DMS153 treated with DMSO at 0.1 percent for 48 hours (cell line): ENCODE measurements around the gene GTF2F1.
"Not testable (repeated sequence)": the region's sequence is repeated elsewhere in the genome, so short reads cannot be mapped to it uniquely, and the experiment has no call there.

Experiments
- DNase-seq: peaks from one replicate; lab custom pipeline; 2025; ENCODE audit not compliant: unreplicated experiment; lab: John Stamatoyannopoulos, UW

GTF2F1 gene

GRCh38 chr19:6387372-6387771 lies 5.6 kb downstream of the GTF2F1 start:
- DNase-seq, result no peak

GRCh38 chr19:6384381-6384780 lies 8.6 kb downstream of the GTF2F1 start:
- DNase-seq, result no peak

- DNase-seq, result no peak
These were observed 9.8 kb downstream of the GTF2F1 start for GRCh38 chr19:6383188-6383587.

DNA sequence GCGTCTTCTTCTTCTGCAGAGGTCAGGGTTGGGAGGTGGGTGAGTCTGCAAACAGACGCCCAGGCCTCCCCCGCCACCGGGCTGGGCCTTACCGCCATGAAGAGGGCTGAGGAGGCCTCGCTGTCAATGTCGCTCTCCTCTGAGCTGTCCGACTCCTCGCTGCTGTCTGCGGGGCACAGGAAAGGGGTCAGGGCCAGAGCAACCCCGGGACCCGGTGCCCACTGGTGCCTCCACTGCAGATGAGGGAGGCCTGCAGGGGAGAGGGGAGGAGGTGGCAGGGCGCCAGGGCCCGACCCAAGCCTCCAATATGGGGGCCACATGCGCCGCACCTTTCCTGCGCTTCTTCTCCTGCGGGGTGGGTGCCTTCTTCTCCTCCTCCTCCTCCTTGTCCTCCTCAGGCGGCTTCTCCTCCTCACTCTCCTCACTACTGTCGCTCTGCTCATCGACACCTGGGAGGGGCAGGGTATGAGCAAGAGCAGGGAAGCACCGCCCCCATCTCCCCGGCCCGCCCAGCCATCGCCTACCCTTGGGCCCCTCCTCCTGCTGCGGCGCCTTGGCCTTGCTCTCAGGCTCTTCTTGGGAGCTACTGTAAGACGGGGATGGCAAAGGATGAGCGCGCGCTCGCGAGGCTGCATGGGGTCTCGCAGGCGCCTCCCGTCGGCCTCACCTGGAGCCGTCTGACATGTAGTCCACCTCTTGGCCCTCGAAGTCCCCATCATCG lies 11.8 kb downstream of the GTF2F1 start:
- no peak for DNase-seq

DNA sequence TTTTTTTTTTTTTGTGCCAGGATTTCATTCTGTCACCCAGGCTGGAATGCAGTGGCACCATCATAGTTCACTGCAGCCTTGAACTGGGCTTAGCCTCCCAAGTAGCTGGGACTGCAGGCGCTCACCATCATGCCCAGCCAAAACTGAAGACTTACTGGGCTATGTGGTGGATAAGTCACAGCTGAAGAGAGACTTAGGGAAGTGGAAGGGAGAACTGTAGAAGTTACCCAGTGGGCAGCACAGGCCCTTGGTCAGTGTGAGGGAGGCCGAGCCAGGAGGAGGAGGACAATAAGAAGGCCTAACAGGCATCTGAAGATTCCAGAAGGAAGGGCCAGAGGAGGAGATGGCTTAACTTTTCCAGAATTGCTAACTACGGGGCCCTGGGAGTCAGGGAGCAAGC lies 13.2 kb downstream of the GTF2F1 start:
- no peak for DNase-seq

DNA sequence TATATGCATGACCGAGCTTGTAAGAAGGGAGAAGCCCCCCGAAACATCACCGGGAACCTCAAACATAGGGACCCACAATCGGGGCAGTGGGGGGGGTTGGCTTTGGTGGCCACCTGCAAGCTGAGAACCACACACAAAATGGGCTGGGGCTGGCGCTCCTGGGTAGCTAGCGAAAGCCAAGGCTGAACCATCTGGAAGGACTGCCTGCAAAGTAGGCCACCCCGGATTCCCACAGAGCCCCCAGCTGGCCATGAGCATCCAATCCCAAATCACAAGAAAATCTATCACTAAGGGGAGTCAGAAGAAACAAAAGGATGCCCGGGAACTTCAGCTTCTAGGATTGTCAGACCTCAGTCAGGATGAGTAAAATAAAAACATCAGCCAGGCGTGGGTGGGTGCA lies 14.5 kb downstream of the GTF2F1 start:
- DNase-seq, result no peak

DNA sequence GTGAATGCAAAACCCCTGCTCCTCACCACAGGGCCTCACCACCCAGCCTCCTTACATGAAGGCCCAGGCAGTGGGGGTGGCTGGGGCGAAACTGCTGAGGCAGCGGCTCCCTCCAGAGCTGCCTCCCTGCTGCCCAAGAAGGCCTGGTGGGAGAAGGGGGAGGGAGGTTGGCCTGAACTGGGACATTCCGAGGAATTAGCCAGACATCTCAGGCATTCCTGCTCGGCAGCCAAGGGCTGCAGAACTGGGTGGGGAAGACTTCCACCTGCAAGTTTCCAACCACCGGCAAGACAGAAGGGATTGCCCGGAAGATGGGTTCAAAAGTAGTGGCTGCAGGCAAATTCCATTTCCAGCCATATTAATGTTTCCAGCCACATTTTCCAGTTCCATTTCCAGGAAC lies 14.9 kb downstream of the GTF2F1 start:
- no peak for DNase-seq

GRCh38 chr19:6376512-6377190 lies 16.3 kb downstream of the GTF2F1 start:
- no peak for DNase-seq

DNA sequence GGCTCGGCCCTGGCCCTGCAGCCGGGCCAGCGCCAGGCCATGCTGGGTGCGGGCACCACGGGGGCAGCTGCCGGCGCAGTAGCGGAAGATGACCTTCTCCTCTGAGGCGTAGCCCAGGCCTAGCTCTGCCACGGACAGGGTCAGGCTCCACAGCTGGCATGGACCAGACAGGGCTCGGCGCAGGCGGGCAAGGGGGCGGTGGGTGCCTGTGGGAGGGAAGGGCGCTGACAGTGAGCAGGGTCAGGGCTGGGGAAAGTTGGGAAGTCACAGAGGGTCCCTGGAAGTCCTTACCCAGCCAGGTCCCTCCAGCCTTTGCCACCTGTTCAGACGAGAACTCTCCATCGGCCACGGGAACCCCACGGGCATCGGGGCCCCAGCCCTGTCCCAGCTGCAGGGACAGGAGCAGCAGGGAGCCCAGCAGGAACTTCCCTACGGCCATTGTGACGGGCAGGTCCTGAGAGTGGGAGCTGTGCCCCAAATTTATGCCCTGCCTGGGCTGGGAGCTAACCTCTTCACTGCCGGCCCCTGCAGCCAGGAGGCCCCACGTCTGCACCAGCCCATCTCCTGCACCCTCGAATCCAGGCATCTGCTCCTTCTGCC lies 17.5 kb downstream of the GTF2F1 start, which contains the start of gene PSPN:
PSPN (minus strand) TSS at position 523 of the 600 bp plus-strand sequence; CDS start at position 439, 84 bp downstream.
- no peak for DNase-seq

DNA sequence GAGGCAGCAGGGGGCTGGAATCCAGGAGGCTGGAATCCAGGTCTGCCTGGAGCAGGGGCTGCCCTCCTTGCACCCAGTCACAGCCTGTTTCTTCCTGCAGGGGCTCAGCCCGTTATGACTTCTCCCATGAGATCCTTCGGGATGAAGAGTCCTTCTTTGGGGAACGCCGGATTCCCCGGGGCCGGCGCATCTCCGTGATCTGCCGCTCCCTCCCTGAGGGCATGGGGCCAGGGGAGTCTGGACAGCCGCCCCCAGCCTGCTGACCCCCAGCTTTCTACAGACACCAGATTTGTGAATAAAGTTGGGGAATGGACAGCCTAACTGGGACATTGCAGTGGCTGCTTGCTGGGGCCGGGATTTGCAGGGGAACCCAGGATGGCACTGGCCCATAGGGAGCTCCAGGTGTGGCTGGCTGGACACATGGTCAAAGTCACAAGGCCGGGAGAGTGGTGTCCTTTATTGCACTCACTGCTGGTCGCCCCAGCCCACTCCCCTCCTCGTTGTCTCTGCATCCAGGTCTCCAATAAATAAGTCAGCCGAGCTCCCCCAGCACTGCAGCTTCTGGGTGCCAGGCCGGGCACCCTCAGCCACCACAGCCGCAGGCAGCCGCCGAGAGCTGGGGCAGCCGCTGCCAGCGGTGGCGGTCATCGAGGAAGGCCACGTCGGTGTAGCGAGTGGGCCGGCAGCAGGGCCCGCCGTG lies 18.1 kb downstream of the GTF2F1 start:
- no peak for DNase-seq

GRCh38 chr19:6374161-6374709 lies 18.7 kb downstream of the GTF2F1 start:
- no peak for DNase-seq

DNA sequence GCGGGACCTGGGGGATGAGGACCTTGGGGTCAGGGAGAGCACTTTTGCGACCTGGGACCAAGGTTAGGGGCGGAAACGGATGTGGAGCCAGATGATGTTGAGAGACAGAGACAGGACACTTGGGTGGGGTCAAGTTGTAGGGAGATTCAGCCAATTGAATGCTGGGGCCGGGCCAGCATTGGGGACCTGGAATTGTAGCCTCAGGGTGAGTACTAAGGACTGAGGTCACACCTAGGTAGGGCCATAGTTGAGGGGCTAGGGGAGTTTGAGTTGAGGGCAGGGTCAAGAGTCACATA lies 19.2 kb downstream of the GTF2F1 start:
- DNase-seq, result no peak

- peak; percentile 94 for DNase-seq
These were observed 19.7 kb downstream of the GTF2F1 start for GRCh38 chr19:6373096-6373812.

DNA sequence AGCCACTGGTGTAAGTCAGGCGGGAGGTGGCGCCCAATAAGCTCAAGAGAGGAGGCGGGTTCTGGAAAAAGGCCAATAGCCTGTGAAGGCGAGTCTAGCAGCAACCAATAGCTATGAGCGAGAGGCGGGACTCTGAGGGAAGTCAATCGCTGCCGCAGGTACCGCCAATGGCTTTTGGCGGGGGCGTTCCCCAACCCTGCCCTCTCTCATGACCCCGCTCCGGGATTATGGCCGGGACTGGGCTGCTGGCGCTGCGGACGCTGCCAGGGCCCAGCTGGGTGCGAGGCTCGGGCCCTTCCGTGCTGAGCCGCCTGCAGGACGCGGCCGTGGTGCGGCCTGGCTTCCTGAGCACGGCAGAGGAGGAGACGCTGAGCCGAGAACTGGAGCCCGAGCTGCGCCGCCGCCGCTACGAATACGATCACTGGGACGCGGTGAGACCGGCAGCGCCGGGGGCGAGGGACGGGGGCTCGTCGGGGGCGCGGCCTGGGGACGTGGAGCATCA lies 20.3 kb downstream of the GTF2F1 start, which contains the start of gene ALKBH7:
ALKBH7 (plus strand) TSS at position 201 of the 502 bp plus-strand sequence; CDS start at position 228, 27 bp downstream.
- peak; percentile 99 for DNase-seq

DNA sequence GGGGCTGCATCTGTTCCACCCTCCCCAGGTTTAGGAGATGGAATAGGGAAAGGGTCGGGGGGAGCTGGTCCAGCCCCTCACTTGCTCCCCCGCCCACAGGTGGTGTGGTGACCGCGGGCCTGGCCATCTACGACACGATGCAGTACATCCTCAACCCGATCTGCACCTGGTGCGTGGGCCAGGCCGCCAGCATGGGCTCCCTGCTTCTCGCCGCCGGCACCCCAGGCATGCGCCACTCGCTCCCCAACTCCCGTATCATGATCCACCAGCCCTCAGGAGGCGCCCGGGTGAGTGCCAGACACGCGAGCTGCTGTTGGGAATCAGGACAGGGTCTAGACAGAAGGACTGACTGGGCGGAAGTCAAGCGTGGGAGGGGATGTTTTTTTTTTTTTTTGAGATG lies 28.6 kb downstream of the GTF2F1 start:
- DNase-seq, result no peak

DNA sequence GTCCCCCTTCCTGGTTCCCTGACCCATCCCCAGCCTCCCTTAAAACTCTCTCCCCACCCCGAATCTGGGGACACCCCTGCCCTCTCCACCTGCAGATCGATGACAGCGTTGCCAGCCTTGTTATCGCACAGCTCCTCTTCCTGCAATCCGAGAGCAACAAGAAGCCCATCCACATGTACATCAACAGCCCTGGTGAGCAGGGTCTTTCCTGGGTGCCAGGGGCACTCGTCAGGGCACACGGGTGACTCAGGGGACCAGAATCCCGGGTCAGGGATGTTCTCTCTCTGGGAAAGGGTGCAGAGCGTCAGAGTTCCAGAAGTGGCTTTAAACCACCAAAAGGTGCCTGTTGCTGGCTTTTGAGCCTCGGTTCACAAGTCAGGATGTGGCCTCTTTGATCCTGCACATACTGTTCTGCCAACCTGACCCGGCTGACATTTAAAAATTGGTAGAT lies 30.6 kb downstream of the GTF2F1 start:
- no peak for DNase-seq

- DNase-seq, result no peak
These were observed 31.0 kb downstream of the GTF2F1 start for GRCh38 chr19:6362027-6362350.

GRCh38 chr19:6360857-6361216 lies 32.1 kb downstream of the GTF2F1 start:
- DNase-seq, result not testable (repeated sequence)

DNA sequence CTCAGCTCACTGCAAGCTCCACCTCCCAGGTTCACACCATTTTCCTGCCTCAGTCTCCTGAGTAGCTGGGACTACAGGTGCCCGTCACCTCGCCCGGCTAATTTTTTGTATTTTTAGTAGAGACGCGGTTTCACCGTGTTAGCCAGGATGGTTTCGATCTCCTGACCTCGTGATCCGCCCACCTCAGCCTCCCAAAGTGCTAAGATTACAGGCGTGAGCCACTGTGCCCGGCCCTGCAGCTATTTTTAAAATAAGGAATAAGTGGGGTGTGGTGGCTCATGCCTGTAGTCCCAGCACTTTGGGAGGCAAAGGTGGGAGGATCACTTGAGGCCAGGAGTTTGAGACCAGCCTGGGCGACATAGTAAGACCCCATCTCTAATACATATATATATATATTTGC lies 32.5 kb downstream of the GTF2F1 start:
- not testable (repeated sequence) for DNase-seq

DNA sequence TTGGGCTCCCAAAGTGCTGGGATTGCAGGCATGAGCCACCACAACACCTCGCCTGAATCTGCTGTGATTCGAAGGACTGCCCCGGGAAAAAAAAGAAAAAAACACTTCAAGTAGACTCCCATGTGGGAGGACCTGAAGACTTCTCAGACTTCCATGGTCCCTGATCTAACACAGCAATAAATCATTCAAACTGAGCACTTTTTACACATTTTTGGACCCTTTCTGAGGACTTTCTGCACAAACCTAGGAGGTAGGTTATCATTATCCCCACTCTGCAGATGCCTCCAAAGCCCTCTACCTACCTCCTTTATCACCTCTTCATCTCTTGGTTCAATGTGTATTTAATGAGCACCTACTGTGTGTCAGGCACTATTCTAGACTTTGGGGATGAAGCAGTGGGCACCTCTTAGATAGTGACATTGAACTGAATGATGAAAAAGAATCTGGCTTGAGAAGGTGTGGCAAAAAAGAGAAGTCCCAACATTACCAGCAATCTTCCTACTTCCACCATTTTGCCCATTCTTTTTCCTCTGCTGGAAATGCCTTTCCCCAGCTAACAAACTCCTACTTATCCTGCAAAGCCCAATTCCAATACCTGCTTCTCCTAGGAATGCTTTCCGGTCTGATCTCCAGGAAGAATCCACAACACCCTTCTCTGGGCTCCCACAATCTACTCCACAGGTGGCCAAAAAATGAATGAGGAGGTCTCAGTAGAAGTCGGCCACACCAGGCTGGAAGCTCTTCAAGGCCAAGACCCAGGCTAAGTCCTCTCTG lies 33.2 kb downstream of the GTF2F1 start:
- DNase-seq, result no peak
